HG02798 (cell line): ENCODE data around the gene EXOC7.

Source experiments
- ATAC-seq: cut with Tn5 transposase; IDR thresholded peaks from one replicate; pipeline ENCODE4 v1.9.1; 2021; ENCODE audit warnings: mild to moderate bottlenecking; ENCODE audit not compliant: unreplicated experiment, poor library complexity

EXOC7 gene

DNA sequence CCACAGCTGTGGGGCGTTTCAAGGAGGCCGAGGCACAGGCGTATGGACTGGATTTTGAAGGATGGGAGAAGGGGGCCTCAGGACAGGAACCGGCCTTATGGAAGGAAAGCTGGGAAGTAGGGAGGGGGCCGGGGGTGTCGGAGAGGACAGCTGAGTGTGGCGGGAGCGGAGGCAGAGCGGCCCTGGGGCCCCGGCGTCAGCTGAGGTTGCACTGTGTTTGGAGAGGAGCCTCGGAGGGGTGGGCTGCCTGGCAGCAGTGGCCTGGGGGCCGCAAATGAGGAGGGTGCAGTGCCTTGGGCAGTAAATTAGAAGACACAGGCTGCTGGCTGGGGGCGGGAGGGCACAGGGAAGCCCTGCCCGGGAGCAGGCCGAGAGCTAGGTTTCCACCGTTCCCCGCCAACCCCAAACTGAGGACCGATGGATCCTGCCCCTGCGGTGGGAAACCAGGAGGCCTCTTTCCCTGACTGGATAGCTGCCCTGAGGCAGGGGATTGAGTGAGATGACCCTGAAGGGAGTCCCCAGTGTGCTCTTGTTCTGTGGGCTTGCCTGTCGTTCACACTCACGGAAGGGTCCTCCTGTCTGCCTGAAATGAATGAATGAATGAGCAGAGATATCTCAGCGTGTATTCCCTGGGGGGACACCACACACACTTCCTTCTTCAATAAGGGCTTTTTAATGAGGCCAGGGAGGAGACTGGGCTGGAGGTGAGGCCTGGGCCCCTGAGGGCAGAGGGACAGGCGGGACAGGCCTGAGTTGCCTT is 19.0 kb upstream of the EXOC7 start:
- ATAC-seq = no peak

DNA sequence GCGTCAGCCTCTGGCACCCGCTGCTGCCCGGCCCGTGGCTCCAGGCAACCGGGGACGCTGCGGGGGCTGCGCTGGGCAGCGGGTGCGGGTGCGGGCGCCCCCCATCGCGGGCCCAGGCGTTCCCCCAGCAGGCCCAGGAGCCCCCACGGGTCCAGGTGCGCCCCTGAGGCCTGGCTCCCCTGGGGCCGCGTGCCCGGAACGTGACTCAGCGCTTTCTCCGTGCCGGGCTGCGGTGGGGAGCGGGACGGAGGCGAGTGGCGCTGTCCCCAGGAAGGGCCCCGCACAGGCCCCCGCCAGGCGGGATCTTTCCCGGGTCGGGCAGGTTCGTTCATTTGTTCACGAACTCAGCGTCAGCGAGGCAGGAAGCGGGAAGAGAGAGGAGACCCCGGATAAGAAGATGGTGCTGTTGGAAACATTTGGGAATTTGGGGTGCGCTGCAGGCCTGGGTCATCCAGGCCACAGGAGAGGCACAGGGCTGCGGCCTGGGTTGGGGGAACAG is 18.4 kb upstream of the EXOC7 start:
- ATAC-seq = peak; percentile 13

DNA sequence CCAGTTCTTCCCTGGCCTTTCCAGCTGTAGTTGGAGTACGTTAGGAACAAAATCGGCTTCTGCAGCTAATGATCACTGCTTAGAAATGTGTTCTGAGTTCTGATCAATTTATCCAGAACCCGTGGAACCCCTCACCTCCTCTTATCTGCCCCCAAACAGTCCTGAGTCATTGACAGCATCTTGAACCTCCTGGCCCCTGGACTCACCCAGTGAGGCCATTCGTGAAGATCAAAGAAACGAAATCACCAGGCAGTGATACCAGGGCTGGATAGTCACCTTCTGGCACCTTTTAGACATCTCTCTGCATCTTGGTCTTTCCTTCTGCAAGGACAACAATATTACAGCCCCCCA is 17.0 kb upstream of the EXOC7 start:
- no peak for ATAC-seq

DNA sequence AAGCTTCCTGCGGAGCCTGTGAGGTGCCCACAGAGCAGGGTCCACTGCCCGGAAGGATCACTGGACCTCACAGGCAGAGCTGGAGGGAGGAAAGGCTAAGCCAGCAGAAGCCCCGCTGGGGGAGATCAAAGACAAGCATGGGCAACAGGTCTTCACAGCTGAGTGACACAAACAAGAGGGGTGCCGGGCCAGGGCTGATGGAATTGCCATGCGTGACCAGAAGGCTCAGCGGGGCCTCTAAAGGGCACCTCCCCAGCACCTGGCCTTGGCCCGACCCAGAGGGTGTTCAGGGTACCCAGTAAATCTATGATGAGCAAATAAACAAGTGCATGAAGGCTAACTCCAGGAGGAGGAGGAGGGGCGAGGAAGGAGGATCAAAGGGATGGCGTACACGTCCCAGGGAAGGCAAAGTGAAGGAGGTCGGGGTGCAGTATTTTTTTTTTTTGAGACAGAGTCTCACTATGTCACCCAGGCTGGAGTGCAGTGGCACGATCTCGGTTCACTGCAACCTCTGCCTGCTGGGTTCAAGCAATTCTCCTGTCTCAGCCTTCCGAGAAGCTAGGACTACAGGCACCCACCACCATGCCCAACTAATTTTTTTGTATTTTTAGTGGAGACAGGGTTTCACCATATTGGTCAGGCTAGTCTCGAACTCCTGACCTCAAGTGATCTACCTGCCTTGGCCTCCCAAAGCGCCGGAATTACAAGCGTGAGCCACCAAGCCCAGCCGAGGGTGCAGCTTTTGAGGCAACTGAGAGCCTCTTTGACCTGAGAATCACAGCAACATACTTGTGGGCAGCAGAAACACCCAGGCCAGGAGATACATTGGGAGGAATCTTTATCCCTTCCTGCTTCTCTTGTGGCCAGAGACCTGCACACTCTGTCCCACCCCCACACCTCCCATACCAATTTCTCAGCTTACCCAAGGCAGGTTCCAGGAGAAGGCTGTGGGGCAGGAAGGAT is 16.1 kb upstream of the EXOC7 start:
- no peak for ATAC-seq

DNA sequence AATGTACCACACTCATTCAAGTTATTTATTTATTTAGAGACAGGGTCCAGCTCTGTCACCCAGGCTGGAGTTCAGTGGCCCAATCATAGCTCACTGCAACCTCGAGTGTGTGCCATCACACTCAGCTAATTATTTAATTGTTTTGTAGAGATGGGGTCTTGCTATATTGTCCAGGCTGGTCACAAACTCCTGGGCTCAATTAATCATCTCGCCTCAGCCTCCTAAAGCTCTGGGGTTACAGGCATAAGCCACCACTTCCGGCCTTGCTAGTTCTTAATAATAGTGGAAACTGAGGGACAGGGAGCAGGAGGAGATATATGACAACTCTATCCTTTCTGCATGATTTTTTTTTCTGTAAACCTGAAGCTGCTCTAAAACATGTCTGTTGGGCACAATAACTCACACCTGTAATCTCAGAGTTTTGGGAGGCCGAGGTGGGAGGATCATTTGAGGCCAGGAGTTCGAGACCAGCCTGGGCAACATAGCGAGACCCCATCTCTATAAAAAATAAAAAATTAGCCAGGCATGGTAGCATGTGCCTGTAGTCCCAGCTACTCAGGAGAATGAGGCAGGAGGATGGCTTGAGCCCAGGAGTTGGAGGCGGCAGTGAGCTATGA is 11.7 kb upstream of the EXOC7 start:
- ATAC-seq = no peak

DNA sequence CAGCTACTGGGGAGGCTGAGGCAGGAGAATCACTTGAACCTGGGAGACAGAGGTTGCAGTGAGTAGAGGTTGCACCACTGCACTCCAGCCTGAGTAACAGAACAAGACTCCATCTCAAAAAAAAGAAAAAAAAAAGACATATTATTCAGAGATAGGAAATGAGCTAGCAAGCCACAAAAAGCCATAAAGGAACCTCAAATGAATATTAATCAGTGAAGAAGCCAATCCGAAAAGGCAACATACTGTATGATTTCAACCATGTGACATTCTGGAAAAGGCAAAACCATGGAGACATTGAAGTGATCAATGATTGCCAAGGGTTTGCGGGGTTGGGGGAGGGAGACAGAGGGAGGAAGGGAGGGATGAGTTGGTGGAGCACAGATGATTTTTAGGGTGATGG is 8.4 kb upstream of the EXOC7 start:
- no peak for ATAC-seq

DNA sequence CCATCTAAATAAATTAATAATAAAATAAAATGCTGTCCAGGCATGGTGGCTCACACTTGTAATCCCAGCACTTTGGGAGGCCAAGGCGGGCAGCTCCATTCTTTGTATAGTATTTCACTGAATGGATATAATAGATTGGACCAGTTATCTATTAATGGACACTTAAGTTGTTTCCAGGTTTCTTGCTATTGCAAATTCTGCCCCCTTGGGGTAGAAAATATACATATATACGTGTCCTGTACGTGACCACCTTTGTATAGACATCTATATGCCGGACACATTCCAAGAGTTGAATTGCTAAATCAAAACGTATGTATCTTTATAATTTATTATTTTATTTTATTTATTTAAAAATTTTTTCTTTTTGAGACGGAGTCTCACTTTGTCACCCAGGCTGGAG is 3.9 kb upstream of the EXOC7 start:
- no peak for ATAC-seq

DNA sequence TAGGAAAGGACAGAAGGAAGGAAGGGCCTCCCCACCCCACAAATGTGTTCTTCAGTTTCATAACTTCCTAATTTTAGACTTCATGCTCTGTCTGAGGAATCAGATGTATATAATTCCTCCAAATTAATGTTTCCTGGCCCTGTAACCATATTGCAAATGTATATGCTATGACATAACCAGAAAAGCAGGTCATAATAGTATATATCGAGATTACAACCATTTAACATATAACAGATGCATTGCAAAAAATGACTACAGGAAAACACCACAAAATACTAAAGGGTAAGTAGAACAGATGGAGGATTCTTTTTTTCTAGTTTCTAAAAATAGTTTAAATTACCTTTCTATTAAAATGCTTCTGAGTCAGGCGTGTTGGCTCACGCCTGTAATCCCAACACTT is 3.1 kb upstream of the EXOC7 start:
- ATAC-seq = no peak

DNA sequence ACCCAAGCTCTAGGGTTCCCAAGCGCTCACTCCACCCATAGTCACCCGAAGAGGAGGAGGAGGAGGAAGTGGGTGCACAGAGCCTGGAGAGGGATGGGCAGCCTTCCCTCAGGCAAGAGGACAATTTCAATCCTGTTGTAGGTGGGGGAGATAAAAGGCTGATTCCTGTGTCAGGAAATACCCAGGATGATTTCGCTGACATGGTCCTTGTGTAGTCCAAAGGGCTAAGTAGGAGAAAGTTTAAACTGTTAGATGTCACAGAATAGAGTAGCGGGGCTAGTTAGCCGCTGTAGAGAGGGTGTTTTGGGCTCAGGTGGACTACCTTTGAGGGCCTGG is 1.3 kb upstream of the EXOC7 start:
- ATAC-seq = no peak

DNA sequence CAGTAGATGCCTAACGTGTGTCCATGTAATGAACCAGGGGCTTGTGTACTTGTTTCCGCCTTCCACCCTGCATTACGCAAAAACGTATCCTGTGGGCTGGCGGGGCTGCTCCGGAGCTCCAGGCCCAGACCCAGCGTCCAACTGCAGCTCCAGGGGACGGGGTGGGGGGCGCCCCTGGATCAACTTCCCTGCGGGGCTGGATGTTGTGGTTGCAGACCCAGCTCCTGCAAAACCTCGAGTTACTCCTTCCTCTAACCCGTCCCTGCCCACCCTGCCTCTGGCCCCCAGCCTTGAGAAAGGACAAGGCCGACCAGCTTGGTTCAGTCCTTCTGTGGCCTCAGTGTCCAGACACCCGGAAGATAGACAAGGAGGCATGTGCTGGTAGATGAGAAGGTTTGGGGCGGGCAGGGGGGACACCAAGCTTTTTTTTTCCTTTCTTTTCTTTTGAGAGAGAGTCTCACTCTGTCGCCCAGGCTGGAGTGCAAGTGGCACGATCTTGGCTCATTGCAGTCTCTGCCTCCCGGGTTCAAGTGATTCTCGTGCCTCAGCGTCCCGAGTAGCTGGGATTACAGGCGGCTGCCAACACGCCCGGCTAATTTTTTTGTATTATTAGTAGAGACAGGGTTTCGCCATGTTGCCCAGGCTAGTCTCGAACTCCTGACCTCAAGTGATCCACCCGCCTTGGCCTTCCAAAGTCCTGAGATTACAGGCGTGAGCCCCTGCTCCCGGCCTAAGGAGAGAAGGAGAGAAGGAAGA is 731 bp upstream of the EXOC7 start:
- no peak for ATAC-seq

DNA sequence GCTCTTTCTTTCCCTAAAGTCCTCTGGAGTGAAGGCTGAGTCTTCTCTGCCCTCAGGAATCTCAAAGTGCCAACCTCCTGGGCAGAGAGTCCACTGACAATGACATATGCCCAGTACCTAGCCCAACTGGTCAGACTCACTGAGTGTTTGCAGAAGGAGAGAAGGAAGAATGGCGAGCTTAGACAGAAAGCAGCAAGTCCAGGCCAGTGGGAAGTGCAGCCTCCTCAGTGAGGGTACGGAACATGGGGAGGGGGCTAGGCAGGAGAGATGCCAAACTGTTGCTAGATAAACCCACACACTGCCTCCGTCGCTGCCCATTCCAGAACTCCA is 678 bp downstream of the EXOC7 start:
- ATAC-seq = no peak

DNA sequence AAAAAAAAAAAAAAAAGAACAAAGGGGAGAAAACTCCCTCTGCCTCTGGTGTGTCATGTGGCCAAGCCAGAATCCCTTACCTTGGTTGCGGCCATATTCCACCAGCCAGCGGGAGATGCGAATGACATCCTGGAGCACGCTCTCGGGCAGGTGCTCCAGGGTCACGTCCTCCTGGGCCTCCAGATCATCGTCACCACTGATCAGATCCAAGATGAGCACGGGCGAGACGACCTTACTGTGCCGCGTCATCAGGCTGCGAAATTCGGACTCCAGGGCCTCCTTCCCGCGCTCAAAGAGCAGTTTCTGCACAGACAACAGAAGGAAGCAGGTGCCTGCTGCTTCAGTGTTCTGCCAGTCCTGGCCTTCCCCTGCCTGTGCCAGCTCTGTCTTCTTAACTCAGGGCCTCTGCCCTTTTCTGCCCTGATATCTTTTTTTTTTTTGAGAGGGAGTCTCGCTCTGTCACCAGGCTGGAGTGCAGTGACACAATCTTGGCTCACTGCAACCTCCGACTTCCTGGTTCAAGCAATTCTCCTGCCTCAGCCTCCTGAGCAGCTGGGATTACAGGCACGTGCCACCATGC is 5.8 kb downstream of the EXOC7 start:
- no peak for ATAC-seq

DNA sequence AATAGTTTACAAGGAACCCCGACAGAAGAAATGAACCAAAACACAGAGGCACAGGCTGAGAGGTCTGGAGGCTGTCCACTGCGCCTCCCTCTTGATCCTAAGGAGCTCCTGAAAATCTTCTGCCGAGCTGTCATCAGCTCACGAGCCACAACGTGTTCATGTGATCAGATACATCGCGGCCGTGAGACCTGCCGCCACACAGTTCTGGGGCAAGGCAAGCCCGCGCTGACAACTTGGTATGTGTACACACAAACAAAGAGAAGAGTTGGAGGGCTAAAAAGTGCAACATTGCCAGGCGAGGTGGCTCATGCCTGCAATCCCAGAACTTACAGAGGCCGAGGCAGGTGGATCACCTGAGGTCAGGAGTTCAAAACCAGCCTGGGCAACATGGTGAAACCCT is 7.6 kb downstream of the EXOC7 start:
- ATAC-seq = no peak

DNA sequence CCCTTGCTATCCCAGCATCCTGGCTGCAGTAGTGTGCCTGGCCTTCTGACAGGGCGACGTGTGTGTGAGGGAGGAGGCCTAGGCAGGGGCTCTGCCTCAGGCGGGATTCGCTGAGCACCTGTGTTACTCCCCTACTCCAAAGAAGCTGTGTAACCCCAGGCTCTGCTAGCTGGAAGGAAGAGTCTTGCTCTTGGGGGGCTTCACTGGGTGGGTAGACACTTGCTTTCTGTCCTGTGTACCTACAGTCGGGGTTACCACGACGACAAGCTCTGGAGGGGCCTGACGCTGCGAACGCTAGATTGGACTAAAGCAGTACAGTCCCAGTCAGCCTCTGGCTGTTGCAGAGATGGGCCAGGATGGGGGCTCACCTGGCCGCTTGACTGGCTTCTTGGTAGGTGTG is 9.5 kb downstream of the EXOC7 start:
- ATAC-seq = no peak

DNA sequence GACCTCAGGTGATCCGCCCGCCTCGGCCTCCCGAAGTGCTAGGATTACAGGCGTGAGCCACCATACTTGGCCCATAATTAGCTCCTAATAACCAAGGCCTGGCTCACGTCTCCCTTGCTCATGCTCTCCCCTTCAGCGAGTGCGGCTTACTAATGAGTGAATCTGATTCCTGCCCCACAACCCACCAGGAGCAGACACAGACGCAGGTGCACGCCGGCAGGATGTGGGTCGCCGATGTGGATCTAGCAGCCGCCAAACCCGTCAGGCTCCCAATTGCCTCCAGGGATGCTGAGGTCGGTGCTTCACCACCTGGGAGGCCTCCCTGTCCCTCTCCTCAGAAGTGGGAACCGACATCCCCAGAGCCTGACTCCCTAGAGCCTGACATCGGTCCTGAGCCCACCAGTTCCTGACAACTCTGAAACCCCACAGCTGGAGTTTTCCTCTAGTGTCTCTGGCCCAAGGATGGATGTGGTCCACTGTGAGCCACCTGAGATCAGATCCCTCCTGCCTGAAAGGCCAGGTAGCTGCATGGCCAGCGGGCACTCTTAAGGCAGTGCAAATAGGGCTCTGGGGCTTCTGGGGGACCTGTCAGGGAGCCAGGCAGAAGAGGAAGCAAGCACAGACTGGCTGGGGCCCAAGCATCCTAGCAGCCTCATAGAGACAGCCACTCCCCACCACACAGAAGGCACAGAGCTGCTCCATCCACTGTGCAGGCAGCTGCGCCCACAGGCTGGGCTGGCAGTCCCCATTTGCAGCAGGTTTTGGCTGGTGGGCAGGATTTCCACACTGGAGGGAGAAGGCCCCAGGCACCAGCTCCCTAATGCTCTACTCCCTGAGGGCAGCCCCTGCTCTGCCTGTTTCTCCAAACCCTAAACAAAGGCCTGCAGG is 10.8 kb downstream of the EXOC7 start:
- ATAC-seq = no peak

DNA sequence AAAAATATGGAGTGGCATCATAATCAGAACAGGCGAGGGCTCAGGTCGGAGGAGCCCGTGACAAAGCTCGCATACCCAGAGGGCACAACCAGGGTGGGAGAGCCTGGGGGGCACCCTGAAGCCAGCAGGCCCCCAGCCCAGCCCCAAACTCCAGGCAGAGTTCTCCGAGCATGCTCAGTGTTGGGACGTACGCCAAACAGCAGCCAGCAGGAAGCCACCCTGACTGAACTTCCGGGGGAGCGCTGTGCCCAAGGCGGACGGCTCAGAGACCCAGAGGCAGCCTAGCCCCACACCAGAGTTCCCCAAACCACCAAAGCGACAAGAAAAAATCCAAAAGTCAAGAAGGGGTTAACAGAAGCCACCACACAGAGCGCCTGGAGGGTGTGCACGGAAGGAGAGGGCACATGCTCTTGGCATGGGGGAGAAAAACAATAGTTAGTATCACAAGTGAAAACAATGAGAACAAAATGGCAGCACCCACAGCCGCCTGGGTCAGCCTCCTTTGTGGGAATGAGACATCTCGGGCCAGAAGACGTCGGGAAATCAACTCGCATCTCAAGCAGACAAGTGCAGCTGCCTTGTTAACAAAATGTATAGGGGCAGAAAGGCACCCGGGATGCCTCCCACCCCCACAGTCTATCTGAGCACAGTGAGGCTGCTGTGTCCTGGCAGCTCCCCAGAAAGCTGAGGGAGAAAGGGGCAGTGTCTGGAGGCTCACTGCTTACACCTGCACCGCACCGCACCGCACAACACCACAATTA is 11.9 kb downstream of the EXOC7 start:
- no peak for ATAC-seq

DNA sequence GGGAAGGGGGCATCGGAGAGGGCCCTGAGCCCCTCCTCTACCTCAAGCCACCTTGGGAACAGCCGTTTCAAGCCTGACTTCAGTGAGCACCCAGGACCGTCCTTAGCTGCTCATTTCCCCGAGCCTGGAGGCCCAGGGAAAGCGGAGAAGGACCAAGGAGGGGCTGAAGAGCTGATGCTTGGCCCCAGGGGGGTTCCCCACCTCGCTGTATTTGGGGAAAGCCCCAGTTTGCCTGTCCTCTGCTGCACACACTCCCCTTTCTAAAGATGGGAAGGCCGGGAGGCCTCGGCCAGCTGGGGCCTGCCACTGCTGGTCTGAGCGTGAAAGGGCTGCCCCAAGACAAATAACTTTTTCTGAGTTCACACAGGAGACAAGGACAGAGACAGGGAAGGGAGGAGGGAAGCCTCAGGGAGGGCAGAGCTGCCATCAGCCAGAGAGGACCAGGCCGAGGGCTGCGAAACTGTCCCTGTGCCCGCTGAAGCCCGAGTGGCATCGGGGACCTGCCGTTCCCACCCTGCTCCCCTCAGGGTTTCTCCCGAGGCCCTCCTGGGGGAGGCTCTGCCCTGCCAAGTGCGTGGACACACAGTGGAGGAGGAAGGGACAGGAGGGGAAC is 13.0 kb downstream of the EXOC7 start:
- ATAC-seq = no peak
